Measurements from ENCODE around the gene SFRP4. TPM values are rescaled to one million over a fixed set of nuclear protein-coding genes. Genes with fewer than 3 reads are reported as not detected.

Gene SFRP4
- 1 to 10 TPM in 8 of 10 donors, under 1 TPM in 2; 0.23 to 9.9 (median 3.4) TPM for total RNA-seq
- under 1 TPM; 0.20 to 0.22 TPM for polyA plus RNA-seq
- long read RNA-seq, donor 1, partial matches to known transcripts, result 0 of 1 reads
- long read RNA-seq, donor 1, other reads (novel, unspliced or antisense), result 0 of 1 reads
- long read RNA-seq, donor 2, transcript SFRP4-201 (6 exons, 2,966 nt), result major isoform, 7 of 7 reads
- long read RNA-seq, donor 2, partial matches to known transcripts, result 0 of 7 reads
- long read RNA-seq, donor 2, other reads (novel, unspliced or antisense), result 0 of 7 reads
- long read RNA-seq, donor 3, partial matches to known transcripts, result 0 of 2 reads
- long read RNA-seq, donor 3, other reads (novel, unspliced or antisense), result 0 of 2 reads

DNA sequence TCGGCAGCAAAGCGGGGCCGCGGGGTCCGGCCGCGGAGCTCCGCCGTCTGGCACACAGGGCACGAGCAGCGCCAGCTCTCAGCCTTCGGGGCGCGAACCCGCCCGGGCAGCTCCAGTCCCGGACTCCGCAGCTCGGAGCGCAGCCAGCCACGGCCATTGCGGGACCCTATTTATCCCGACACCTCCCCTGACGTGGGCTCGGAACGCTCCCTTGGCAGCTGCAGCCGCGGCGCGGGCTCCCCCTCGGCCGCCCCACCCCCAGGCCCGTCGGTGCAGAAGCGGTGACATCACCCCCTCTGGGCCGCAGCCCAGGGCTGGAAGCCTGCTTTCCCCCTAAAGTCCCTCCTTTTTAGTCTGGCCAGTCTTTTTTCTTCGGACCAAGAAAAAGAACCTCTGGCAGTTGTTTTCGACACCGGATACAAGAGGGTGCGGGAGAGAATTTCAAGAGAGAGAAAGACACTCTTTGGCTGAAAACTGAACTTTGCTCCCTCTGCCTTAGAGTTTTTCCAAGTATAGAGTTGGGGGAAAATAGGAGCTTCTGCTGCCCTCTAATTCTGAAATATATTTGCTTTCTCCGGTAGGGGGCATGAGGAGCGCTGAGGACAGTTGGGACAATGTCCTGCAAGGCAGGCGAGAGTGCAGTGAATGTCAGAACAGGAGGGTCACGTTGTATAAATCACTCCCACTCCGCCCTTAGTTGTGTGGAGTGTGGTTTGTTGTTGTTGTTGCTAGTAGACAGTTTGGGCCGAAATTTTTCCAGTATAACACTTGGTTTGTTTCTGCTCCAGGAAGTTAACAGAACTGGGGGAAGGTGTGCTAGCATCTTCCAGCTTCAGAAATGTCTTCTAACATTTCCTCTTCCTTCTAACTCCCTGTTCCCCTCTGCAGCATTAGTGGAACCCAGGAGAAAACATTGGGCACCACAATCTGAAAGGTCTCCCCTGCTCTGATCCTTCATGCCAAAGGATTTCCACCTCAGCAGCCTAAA lies at the start of gene SFRP4:
Gene SFRP4, minus strand, starts transcription at position 145 of the 988 bp plus-strand sequence. CDS start 280 bp downstream, outside the sequence.
- Histone ChIP-seq H3K27ac (peak within 1 kb of the TSS; percentile 12 to 82 (median 69)), H3K4me3 (peak within 1 kb of the TSS; percentile 31 to 62 (median 55)), H3K4me1 (peaks cover 4 to 50% (median 32%) of the 10 kb centered on the region in 9 donors), H3K27me3 (peaks cover 0 to 69% (median 17%) of the 10 kb centered on the region in 7 donors), H3K36me3 (no peaks in the 10 kb centered on the region), H3K9me3 (no peaks in the 10 kb centered on the region)
- ATAC-seq (peak; percentile 57 to 83 (median 62)), DNase-seq (peak; percentile 61 to 67)
- intact Hi-C loops (cut with DNase I), result loop anchor here in 5 of 10 donors (5.0 to 10.0 kb wide), 5 partner anchors 180 to 308 kb away; no protein-coding TSS in a partner anchor
- TF ChIP-seq, protein P1, sequence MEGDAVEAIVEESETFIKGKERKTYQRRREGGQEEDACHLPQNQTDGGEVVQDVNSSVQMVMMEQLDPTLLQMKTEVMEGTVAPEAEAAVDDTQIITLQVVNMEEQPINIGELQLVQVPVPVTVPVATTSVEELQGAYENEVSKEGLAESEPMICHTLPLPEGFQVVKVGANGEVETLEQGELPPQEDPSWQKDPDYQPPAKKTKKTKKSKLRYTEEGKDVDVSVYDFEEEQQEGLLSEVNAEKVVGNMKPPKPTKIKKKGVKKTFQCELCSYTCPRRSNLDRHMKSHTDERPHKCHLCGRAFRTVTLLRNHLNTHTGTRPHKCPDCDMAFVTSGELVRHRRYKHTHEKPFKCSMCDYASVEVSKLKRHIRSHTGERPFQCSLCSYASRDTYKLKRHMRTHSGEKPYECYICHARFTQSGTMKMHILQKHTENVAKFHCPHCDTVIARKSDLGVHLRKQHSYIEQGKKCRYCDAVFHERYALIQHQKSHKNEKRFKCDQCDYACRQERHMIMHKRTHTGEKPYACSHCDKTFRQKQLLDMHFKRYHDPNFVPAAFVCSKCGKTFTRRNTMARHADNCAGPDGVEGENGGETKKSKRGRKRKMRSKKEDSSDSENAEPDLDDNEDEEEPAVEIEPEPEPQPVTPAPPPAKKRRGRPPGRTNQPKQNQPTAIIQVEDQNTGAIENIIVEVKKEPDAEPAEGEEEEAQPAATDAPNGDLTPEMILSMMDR (IDR thresholded peaks at IDR 0.05), result peak; percentile 35 to 73 (median 68)
- WGBS, 2 donors, result 0 to 1% methylated on average over 46 of the region's 46 CpGs

DNA sequence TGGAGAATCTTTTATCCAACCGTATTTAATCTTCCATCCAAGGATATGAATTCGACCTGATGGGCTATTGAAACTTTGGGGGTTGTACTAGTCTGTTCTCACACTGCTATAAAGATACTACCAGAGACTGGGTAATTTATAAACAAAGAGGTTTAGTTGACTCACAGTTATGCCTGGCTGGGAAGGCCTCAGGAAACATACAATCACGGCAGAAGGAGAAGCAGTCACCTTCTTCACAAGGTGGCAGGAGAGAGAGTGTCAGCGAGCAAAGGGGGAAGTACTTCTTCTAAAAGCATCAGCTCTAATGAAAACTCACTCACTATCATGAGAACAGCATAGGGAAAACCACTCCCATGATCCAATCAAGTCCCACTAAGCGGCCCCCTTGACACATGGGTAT lies 47.6 kb upstream of the SFRP4 start:
- H3K9me3 ChIP-seq, result no peaks in the 10 kb centered on the region
- H3K27me3 ChIP-seq, result no peaks in the 10 kb centered on the region
- no peak overlapping the region for H3K4me3 ChIP-seq
- DNase-seq (no peak), ATAC-seq (no peak)
- intact Hi-C loops (cut with DNase I), result no loop called here
- H3K27ac ChIP-seq, result no peak overlapping the region
- no peaks in the 10 kb centered on the region for H3K36me3 ChIP-seq
- no peaks in the 10 kb centered on the region for H3K4me1 ChIP-seq
- TF ChIP-seq, protein P1 (IDR thresholded peaks at IDR 0.05), result no peak
- WGBS, 2 donors, result 58 to 81% methylated on average over 5 of the region's 5 CpGs

DNA sequence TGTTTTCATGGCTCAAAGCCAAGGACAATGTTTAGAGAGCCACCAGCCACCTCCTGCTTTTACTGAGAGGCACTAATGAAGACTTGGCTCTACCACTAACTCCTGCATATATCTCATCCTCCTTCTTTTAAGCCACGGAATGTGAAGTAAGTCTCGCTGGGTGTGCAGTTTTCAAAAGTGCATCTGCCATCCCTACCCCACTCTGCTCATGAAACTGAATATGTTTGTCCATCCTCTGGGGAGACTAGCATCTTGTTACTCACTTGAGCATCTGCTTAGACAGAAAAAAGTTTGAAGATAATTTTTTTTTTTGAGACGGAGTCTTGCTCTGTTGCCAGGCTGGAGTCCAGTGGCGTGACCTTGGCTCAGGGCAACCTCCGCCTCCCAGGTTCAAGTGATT lies 44.6 kb upstream of the SFRP4 start:
- ATAC-seq, result no peak
- 66 to 79% methylated on average over 5 of the region's 5 CpGs for WGBS, 2 donors
- no peaks in the 10 kb centered on the region for H3K4me1 ChIP-seq

More for the DNA sequence above, 44.6 kb upstream of the SFRP4 start:
- TF ChIP-seq, protein P1 (IDR thresholded peaks at IDR 0.05), result no peak
- H3K27ac ChIP-seq, result no peak overlapping the region
- intact Hi-C loops (cut with DNase I), result no loop called here
- H3K36me3 ChIP-seq, result no peaks in the 10 kb centered on the region
- no peak for DNase-seq
- H3K4me3 ChIP-seq, result no peak overlapping the region
- no peaks in the 10 kb centered on the region for H3K9me3 ChIP-seq
- H3K27me3 ChIP-seq, result no peaks in the 10 kb centered on the region

Measured in heart right ventricle (tissue), 16 donors.